GM19397 (cell line): ENCODE measurements around the gene CIB2.
A peak's percentile ranks its signal among the peaks of the same experiment; 100 is the strongest.

ENCODE experiments used
- ATAC-seq: cut with Tn5 transposase; IDR thresholded peaks from one replicate; pipeline ENCODE4 v1.9.1; 2021; ENCODE audit warnings: mild to moderate bottlenecking, moderate library complexity; ENCODE audit not compliant: unreplicated experiment

The CIB2 gene

GRCh38 chr15:78149805-78150751 lies 18.8 kb upstream of the CIB2 start:
- ATAC-seq: no peak

DNA sequence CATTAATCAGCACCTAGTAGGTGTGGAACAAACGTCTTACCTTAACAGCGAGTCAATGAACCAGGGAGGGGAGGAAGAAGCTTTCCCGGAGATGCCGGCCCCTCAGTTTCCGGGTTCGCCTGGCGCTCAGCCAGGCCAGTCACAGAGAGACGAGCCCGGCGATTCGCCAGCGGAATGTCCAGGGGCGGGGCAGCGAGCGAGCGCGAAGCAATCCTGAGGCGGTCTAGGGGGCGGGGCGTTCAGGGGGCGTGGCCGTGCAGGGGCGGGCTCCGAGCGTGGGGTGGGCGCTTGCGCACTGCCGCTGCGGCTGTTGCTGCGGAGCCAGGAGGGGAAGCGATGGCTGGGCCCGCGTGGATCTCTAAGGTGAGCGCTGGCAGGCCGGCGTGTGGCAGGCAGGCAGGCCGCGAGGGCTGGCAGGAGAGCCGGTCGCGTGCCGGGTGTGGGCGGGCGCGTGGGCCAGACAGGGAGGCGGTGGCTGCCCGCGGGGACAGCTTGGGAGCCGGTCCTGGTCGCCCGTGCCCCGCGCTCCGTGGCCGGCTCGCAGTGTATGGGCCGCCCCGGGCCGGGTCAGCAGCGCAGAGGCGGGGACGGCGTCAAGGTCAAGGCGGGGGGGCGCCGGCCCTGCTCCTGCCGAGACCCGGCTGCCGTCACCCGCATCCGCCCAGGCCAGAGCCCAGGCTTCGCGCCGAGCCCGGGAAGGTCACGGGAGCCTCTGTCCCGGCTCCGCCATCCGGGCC lies 18.0 kb upstream of the CIB2 start, which contains the start of gene IDH3A:
Gene IDH3A, plus strand, starts transcription at position 295 of the 737 bp plus-strand sequence. Its CDS starts 42 bp downstream, at position 337.
- peak; percentile 79 for ATAC-seq

- ATAC-seq: peak; percentile 2
Measured at GRCh38 chr15:78148392-78149067, 17.3 kb upstream of the CIB2 start.

GRCh38 chr15:78147566-78147965 lies 16.3 kb upstream of the CIB2 start:
- ATAC-seq: no peak

- no peak for ATAC-seq
Measured at GRCh38 chr15:78146425-78147154, 15.3 kb upstream of the CIB2 start.

DNA sequence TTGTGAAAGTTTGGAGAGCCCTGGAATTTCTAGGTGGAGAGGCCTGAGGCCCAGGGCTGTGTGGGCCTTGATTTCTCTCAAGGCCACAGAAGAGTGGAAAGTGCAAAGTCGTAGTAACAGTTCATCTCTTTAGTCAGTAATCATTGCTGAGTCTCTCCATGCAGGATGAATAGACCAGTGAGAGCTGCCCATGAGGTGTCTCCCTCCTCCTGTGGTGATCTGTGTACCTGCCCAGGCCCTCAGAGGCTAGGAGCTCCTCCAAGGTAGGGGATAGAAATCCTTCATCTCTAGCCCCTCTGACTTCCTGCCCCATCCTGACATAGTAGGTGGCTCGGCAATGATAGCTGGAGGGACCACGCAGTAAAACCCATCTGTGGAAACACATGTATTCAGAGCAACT lies 11.1 kb upstream of the CIB2 start:
- no peak for ATAC-seq

- ATAC-seq: no peak
Measured at GRCh38 chr15:78140292-78140691, 9.0 kb upstream of the CIB2 start.

DNA sequence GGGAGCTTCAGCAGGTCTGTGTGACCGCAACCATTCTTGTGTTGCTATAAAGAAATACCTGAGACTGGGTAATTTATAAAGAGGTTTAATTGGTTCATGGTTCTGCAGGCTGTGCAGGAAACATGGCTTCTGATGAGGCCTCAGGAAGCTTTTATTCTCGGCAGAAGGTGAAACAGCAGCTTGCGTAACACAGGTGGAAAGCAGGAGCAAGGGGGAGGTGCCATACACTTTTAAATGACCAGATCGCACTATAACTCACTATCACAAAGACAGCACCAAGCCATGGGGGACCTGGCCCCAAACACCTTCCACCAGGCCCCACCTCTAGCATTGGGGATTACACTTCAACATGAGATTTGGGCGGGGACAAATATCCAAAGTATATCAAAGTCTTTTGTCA lies 8.3 kb upstream of the CIB2 start:
- ATAC-seq: no peak

DNA sequence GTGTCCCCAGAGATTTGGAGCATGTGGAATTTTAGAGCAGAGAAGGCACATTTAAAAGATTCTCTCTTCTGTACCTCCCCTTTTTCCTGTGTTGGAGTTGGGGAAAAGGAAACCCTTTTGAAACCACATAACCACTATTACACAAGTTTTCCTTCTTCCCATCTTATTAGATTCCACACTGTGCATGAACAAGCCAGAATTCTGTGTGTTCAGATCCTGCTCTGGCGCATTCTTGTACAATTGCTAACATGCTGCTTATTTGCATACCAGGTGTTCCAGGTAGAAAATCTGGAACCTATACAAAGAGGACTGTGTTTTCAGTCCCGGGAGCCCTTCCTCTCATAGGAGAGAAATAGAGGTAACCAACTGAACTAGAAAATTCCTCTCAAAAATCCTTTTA lies 2.6 kb upstream of the CIB2 start:
- ATAC-seq: no peak

DNA sequence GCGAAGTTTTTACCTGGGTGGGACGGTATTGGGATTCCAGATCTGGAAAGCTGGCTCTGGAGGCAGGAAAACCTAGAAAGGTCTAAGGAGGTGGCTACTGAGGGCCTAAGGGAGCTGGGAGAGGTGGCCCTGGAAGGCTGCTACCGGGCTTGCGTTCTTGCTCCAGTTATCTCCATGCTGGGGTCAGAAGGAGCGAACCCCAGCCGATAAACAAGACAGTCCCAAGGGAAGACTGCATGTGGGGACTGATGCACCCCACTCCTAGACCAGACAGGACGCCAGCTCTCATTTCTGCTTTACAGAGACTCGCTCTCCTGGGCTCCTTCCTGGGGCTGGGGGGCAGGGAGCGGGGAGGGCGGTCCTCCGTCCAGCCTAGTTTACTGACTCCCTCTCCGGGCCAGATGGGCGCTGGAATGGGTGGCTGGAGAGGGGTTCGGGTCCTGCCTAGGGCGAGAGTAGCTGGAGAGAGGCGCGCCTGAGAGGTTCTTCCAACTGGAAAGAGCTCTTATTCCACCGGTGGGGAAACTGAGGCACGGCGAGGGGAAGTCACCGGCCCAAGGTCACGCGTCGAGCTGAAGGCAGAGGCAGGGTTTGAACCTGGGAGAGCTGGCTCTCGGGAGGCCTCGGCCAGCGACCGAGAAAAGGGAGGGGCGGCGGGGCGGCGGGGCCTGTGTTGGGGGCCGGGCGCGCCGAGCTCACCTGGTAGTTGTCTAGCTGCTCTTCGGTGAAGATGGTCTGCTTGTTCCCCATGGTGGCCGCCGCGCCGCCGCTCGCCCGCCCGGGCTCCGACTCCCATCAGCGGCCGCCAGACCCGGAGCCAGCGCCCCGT lies 565 bp downstream of the CIB2 start:
- ATAC-seq: peak; percentile 24

- ATAC-seq: no peak
Measured at GRCh38 chr15:78129751-78130287, 1.4 kb downstream of the CIB2 start.

GRCh38 chr15:78129077-78129750 lies 2.0 kb downstream of the CIB2 start:
- no peak for ATAC-seq

DNA sequence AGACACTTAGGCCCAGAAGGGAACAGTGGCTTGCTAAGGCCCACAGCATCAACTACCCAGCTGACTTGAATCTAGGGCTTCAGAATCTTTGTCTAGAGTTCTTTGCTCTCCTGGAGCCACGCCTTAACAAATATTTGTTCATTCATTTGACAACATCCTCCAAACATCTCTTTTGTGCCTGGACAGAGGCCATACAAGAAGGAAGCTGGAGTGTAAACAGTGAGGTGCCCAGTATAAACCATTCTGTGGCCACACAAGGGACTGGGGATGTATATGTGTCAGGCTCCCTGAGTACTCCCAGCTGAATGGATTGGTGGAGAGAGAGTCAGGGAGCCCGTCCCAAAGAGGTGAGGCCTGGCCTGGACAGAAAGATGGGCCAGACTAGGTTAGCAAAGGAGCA lies 3.4 kb downstream of the CIB2 start:
- ATAC-seq: no peak

- no peak for ATAC-seq
Measured at GRCh38 chr15:78125267-78125666, 6.0 kb downstream of the CIB2 start.

DNA sequence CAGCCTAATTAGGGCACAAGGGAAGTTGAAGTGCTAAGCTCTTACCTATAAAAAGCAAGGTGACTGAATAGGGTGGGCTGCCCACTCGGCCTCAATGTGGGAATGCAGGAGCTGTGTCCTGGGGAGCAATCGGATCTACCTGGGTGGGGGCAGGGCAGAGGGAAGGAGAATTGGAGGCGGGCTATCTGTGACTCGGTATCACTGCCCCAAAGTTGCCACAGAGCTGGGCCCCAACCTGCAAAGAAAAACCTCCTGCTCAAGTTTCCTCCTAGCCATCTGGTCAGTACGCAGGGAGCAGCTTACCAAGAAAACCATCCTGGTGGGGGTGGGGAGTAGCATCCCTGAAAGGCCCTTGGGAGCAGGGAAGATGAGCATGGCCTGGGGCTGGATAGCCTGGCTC lies 10.7 kb downstream of the CIB2 start:
- ATAC-seq: no peak

GRCh38 chr15:78112551-78112950 lies 18.7 kb downstream of the CIB2 start:
- no peak for ATAC-seq

DNA sequence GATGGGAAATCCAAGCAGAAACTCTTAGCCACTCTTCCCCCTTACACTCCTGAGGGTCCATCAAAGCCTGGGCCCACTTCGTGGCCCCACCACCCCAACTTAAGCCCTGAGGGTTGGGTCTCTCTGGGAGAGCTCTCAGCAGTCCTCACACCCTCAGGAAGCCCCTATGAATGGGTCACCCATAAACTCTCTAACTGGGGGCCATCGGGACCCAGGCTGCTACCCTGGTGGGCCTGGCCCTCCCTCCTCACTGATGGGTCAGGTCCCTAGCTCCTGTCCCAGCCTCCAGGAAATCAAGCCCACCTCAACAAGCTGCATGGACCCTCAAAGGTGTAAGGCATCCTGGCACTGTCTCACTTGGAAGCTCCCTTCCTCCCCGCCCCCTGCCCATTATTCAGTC lies 19.5 kb downstream of the CIB2 start:
- no peak for ATAC-seq

- no peak for ATAC-seq
Measured at GRCh38 chr15:78110916-78111475, 20.2 kb downstream of the CIB2 start.

DNA sequence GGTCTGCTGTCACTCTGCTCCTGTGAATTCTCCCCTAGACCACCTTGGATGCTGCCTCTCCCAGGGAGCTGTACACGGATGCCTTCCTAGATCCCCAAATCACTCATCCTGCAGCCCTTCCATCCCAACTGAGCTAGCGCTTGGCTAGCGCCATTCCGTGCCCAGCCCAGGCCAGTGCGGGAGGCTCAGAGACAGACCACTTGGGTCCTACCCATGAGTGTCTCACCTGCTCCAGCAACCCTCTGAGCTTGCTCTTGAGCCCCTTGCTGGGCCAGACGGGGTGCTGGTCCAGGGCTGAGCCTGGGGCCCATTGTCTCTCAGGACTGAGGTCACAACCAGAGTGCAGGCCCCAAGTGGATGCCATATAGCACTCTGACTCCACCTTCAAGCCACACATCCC lies 21.1 kb downstream of the CIB2 start:
- no peak for ATAC-seq
